Subcutaneous abdominal adipose tissue (tissue), 5 donors: Measurements from ENCODE around the gene IPO7.

Experiments
- H3K27ac ChIP-seq: one replicate; pipeline ENCODE4 v1.7.0; 2013; ENCODE audit warnings: low read depth, mild to moderate bottlenecking, inconsistent platforms, low read length, moderate library complexity
- H3K27me3 ChIP-seq, 5 donors: one replicate each; pipeline ENCODE4 v1.7.0; 2013; ENCODE audit warnings: low read length in 5 of 5, inconsistent platforms in 1 of 5; ENCODE audit not compliant: control insufficient read depth in 5 of 5, insufficient read depth in 4 of 5
- H3K36me3 ChIP-seq, 5 donors: one replicate each; pipeline ENCODE4 v1.7.0; 2013; ENCODE audit warnings: low read length in 5 of 5; ENCODE audit not compliant: control insufficient read depth in 5 of 5, insufficient read depth in 5 of 5
- H3K4me1 ChIP-seq, 5 donors: one replicate each; pipeline ENCODE4 v1.7.0; 2013; ENCODE audit warnings: low read length in 5 of 5, mild to moderate bottlenecking in 3 of 5, moderate library complexity in 1 of 5; ENCODE audit not compliant: control insufficient read depth in 5 of 5, insufficient read depth in 5 of 5
- H3K4me3 ChIP-seq, 5 donors: one replicate each; pipeline ENCODE4 v1.7.0; 2013; ENCODE audit warnings: low read length in 5 of 5, low read depth in 1 of 5
- H3K9ac ChIP-seq, 5 donors: one replicate each; pipeline ENCODE4 v1.7.0; 2013; ENCODE audit warnings: low read length in 5 of 5, mild to moderate bottlenecking in 4 of 5, moderate library complexity in 3 of 5
- H3K9me3 ChIP-seq, 5 donors: one replicate each; pipeline ENCODE4 v1.7.0; 2013; ENCODE audit warnings: low read length in 5 of 5; ENCODE audit not compliant: control insufficient read depth in 5 of 5
- donor health status: healthy.
- donor health status: healthy.
- donor health status: healthy.
- donor health status: healthy.
- donor health status: healthy.

The IPO7 gene

DNA sequence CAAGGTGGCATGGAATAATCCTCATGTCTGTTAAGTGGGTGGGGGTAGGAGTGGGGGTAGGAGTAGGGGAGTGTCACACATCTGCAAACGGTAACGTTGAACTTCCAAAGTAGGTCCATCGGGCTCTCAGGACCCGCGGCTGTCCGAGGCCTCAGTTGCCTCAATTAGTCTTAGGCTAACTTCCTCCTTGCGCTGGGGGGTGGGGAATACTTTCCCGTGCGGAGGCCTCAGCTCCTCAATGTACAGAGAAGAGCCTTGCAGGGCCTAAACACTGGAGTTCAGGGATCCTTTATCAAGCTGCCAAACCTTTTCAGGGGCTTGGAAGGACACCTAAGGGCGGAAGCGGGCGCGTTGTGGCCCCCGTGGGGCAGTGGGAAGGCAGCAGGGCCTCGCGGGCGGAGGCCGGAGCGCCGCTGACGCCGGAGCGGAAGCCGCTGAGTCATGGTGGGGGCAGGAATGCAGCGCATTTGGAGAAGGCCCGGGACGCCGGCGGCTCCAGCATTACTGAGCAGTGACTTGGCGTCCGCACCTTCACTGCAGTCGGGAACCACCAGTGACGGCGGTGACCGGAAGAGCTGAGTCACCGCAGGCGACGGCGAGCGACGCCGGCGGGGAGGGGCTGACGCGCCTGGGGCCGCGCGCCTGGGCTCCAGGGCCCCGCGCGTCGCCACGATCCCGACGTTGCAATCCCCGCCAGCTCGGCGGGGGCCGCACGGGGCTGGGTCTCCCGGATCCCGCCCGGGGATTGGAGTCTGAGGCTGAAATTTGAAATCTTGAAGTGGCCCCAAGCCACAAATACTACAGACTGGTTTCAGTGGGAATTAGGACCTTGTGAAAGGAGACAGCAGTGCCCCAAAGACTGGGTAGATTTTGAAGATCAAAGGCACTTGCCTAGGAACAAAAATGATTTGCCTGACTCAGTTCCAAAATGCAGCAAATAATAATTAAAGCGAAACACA is 20.2 kb upstream of the IPO7 start:
- H3K4me3 ChIP-seq = peak overlapping the region; percentile 42 to 80 (median 59)

DNA sequence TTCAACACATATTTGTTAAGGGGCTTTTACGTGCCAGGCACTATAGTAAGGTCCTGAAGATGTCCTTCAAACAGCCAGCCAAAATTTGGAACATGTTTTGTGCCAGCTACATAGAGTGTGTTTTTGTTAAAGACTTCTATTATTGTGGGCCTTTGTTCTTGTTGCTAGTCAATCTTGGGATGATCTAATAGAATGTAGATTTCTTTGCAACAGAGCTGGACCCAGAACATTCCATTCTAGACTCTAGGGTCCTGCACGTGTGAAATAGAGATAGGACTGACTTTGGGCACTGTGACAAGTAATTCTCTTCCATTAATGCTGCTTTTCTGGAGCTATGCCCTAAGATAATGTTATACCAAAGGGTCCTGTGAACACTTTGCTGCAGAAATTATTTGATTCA is 16.9 kb upstream of the IPO7 start:
- Histone ChIP-seq H3K4me3 (no peak overlapping the region), H3K27ac (no peak overlapping the region), H3K36me3 (no peaks in the 10 kb centered on the region), H3K4me1 (peaks cover 0 to 11% (median 4%) of the 10 kb centered on the region in 5 donors), H3K27me3 (no peaks in the 10 kb centered on the region), H3K9ac (no peak overlapping the region), H3K9me3 (no peaks in the 10 kb centered on the region)

More for the DNA sequence above, 20.2 kb upstream of the IPO7 start:
- Histone ChIP-seq H3K9ac (peak overlapping the region; percentile 83 to 97 (median 95)), H3K9me3 (no peaks in the 10 kb centered on the region), H3K4me1 (peaks cover 0 to 11% (median 4%) of the 10 kb centered on the region in 5 donors), H3K27me3 (no peaks in the 10 kb centered on the region), H3K27ac (peak overlapping the region; percentile 100), H3K36me3 (no peaks in the 10 kb centered on the region)

DNA sequence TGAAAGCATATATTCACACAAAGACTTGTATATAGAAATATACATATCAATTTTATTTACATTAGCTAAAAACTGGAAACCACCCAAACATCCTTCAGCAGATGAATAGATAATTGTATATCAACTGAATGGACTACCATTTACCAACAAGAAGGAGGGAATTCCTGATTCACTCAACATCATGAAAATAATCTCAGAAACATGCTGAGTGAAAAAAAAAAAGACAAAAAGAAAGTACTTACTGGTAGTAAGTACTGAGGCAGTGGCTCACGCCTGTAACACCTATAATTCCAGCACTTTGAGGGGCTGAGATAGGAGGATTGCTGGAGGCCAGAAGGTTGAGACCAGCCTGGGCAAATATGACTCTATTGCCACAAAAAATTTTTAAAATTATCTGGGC is 7.4 kb upstream of the IPO7 start:
- Histone ChIP-seq H3K36me3 (no peaks in the 10 kb centered on the region), H3K4me3 (no peak overlapping the region), H3K27me3 (no peaks in the 10 kb centered on the region), H3K4me1 (peaks cover 0 to 3% (median 0%) of the 10 kb centered on the region in 5 donors), H3K27ac (no peak overlapping the region), H3K9ac (no peak overlapping the region), H3K9me3 (no peaks in the 10 kb centered on the region)

DNA sequence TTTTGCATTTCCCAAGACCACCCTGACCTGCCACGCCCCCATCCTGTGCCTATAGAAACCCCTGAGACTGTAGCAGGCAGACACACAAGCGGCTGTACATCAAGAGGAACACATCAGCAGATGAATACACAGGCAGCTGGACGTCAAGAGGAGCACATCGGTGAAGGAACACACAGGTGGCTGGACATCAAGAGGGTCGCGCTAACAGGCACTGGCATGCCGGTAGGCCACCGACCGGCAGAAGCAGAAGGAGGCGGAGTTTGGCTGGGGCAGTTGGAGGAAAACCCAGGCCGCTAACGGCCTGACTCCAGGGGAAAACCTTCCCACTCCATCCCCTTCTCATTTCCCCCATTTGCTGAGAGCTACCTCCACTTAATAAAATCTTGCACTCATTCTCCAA is 5.4 kb upstream of the IPO7 start:
- Histone ChIP-seq H3K27me3 (no peaks in the 10 kb centered on the region), H3K27ac (no peak overlapping the region), H3K9me3 (no peaks in the 10 kb centered on the region), H3K36me3 (no peaks in the 10 kb centered on the region), H3K9ac (no peak overlapping the region), H3K4me3 (no peak overlapping the region), H3K4me1 (peaks cover 0 to 3% (median 0%) of the 10 kb centered on the region in 5 donors)

DNA sequence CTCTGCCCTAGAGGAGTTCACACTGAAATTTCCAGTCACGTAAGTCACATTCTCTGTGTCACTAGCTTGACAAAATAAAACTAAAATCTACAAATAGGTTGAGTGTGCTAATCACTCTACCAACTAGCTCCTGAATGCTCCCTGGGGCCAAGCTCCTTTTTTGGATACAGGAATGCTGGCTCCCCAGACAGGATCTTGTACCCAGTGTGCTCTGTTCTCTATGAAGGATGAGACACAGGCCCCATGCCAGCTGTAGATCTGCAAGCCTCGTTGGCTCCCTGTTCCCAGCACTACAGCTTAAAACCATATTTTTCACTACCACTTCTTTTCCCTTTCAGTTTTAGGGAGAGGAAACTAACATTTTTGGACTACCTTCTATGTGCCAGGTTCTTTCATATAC is 3.7 kb upstream of the IPO7 start:
- Histone ChIP-seq H3K9ac (no peak overlapping the region), H3K27ac (no peak overlapping the region)

DNA sequence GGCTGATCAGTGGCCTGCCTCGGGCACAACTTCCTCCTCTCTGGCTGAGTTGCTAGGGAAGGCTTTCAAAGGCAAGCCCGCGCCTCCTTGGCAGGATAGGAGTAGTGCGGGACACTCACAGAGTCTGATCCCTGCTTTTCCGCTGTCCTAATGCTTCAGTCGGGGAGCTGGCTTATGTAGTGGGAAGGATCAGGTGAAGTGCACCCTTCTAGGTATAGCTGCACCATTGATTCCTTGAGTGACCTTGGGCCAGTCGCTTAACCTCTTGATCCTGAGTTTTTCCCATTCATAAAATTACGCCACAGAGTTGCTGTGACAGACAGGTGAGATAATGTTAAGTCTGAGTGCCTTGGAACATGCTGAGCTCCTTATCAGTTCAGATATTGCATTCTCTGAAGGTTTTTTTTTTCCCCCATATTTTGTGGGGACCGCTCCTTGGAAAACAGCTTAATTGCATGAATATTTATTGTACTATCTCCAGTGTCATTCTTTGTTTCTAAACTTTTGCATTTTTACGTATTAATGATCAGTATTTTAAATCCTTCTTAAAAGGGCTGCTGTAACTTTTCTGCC is 961 bp downstream of the IPO7 start:
- Histone ChIP-seq H3K9ac (peak overlapping the region; percentile 97 to 98 (median 98)), H3K4me3 (peak overlapping the region; percentile 85 to 93 (median 89)), H3K27ac (peak overlapping the region; percentile 99), H3K27me3 (no peaks in the 10 kb centered on the region), H3K9me3 (no peaks in the 10 kb centered on the region), H3K36me3 (no peaks in the 10 kb centered on the region), H3K4me1 (peaks cover 0 to 22% (median 14%) of the 10 kb centered on the region in 5 donors)

More for the DNA sequence above, 3.7 kb upstream of the IPO7 start:
- no peak overlapping the region for H3K4me3 ChIP-seq
- peaks cover 0 to 13% (median 7%) of the 10 kb centered on the region in 5 donors for H3K4me1 ChIP-seq
- H3K27me3 ChIP-seq = no peaks in the 10 kb centered on the region
- H3K36me3 ChIP-seq = no peaks in the 10 kb centered on the region
- no peaks in the 10 kb centered on the region for H3K9me3 ChIP-seq

DNA sequence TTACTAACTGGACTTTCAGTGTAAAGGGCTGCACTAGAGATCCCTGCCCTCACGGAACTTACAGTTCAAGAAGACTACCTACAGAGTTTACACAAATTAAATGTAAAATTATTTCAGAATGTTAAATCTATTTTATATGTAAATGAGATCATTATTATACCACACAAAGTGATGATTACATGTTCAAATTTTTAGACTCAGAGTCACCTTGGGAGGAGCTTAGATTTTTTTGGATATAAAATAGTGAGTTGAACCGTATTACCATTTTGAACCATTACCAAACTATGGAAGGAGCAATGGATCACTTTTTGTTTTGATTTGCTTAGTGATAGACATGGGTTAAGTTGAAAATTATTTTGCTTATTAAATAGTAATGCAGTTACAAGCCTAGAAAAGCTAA is 1.6 kb downstream of the IPO7 start:
- H3K9ac ChIP-seq = peak overlapping the region in 3 of 5 donors; percentile 97 to 98 (median 97)
- no peaks in the 10 kb centered on the region for H3K9me3 ChIP-seq
- peak overlapping the region; percentile 99 for H3K27ac ChIP-seq
- peak overlapping the region in 4 of 5 donors; percentile 85 to 93 (median 89) for H3K4me3 ChIP-seq
- no peaks in the 10 kb centered on the region for H3K36me3 ChIP-seq
- H3K27me3 ChIP-seq = no peaks in the 10 kb centered on the region
- H3K4me1 ChIP-seq = peaks cover 0 to 22% (median 14%) of the 10 kb centered on the region in 5 donors

DNA sequence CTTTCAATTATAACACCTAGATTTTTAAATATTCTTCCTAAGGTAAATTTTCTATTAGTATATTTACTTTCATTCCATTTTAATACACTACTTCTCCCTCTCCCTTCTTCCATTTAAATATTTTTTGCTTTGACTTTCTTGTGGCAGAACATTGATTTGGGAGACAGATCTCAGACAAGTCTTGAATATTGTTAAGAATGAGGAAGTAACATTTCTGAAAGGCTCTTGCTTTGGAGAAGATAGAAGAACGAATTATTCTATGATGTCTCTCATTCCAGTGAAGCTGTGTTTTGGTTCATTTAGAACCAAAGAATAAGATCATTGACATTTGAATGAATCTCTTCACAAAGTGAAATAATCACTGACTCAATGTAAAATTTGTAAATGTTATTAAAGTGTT is 2.4 kb downstream of the IPO7 start:
- H3K9me3 ChIP-seq = no peaks in the 10 kb centered on the region
- H3K9ac ChIP-seq = peak overlapping the region in 2 of 5 donors; percentile 11 to 16
- peaks cover 0 to 22% (median 14%) of the 10 kb centered on the region in 5 donors for H3K4me1 ChIP-seq
- no peaks in the 10 kb centered on the region for H3K36me3 ChIP-seq
- H3K27me3 ChIP-seq = no peaks in the 10 kb centered on the region
- H3K4me3 ChIP-seq = no peak overlapping the region
- H3K27ac ChIP-seq = peak overlapping the region; percentile 26

DNA sequence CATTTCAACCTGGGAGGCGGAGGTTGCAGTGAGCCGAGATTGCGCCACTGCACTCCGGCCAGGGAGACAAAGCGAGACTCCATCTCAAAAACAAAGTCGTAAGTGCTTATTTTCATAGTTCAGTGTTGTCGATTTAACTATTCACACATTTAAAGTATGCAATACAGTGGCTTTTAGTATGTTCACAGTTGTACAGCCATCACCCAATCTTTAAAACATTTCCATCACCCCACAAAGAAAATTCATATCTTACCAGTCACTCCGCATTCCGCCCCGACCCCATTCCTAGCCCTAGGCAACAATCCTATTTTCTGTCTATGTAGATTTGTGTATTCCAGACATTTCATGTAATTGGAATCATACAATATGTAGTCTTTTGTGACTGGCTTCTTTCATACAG is 11.9 kb downstream of the IPO7 start:
- Histone ChIP-seq H3K4me3 (no peak overlapping the region), H3K36me3 (no peaks in the 10 kb centered on the region), H3K27ac (no peak overlapping the region), H3K27me3 (no peaks in the 10 kb centered on the region), H3K9me3 (no peaks in the 10 kb centered on the region), H3K4me1 (peaks cover 0 to 8% (median 7%) of the 10 kb centered on the region in 5 donors), H3K9ac (no peak overlapping the region)

DNA sequence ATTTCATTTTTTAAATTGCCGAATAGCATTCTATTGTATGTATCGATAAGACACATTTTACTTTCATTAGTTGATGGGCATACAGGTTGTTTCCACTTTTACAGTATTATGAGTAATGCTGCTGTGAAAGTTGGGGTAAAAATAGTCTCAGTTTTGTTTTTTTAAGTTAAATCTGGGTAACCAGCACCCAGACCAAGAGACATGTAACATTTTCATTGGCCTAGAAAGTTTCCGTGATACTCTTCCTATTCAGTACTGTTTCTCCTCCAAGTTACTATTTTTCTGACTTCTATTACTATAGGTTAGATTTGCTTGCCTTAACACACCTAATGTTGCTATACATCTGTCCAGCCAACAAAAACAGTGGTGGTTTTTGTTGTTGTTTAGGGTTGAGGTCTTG is 12.3 kb downstream of the IPO7 start:
- Histone ChIP-seq H3K27ac (no peak overlapping the region), H3K9me3 (no peaks in the 10 kb centered on the region), H3K4me3 (no peak overlapping the region), H3K27me3 (no peaks in the 10 kb centered on the region), H3K4me1 (peaks cover 0 to 8% (median 7%) of the 10 kb centered on the region in 5 donors), H3K36me3 (no peaks in the 10 kb centered on the region), H3K9ac (no peak overlapping the region)
